HCEC 1CT (cell line): ENCODE measurements around the gene PDE3A.
A peak's percentile ranks its signal among the peaks of the same experiment; 100 is the strongest.

Experiments
- DNase-seq: peaks from one replicate; pipeline ENCODE4 v3.0.0-alpha.2; 2017

Gene PDE3A

GRCh38 chr12:20463913-20464524 is 95.7 kb downstream of the PDE3A start:
- peak; percentile 25 for DNase-seq

- DNase-seq: no peak
These were observed 101.0 kb downstream of the PDE3A start for GRCh38 chr12:20469300-20469699.

GRCh38 chr12:20469756-20470155 is 101.4 kb downstream of the PDE3A start:
- no peak for DNase-seq

GRCh38 chr12:20472102-20472782 is 103.9 kb downstream of the PDE3A start:
- DNase-seq: no peak

GRCh38 chr12:20473133-20473532 is 104.8 kb downstream of the PDE3A start:
- DNase-seq: no peak

- no peak for DNase-seq
These were observed 105.7 kb downstream of the PDE3A start for GRCh38 chr12:20474016-20474415.

- DNase-seq: no peak
These were observed 106.1 kb downstream of the PDE3A start for GRCh38 chr12:20474443-20474842.

- peak; percentile 12 for DNase-seq
These were observed 107.2 kb downstream of the PDE3A start for GRCh38 chr12:20475542-20475941.

GRCh38 chr12:20476551-20476950 is 108.2 kb downstream of the PDE3A start:
- no peak for DNase-seq

GRCh38 chr12:20477255-20477654 is 108.9 kb downstream of the PDE3A start:
- DNase-seq: no peak

- no peak for DNase-seq
These were observed 109.3 kb downstream of the PDE3A start for GRCh38 chr12:20477672-20478071.

GRCh38 chr12:20482491-20483054 is 114.2 kb downstream of the PDE3A start:
- no peak for DNase-seq

GRCh38 chr12:20483776-20484175 is 115.4 kb downstream of the PDE3A start:
- peak; percentile 43 for DNase-seq

GRCh38 chr12:20486233-20486632 is 117.9 kb downstream of the PDE3A start:
- peak; percentile 63 for DNase-seq

- no peak for DNase-seq
These were observed 119.2 kb downstream of the PDE3A start for GRCh38 chr12:20487519-20487918.

- DNase-seq: peak; percentile 20
These were observed 121.3 kb downstream of the PDE3A start for GRCh38 chr12:20489645-20490044.

GRCh38 chr12:20490213-20490612 is 121.9 kb downstream of the PDE3A start:
- DNase-seq: peak; percentile 60

GRCh38 chr12:20491290-20491689 is 123.0 kb downstream of the PDE3A start:
- no peak for DNase-seq

- DNase-seq: peak; percentile 85
These were observed 124.0 kb downstream of the PDE3A start for GRCh38 chr12:20492251-20492760.

GRCh38 chr12:20493934-20494333 is 125.6 kb downstream of the PDE3A start:
- DNase-seq: peak; percentile 37

- DNase-seq: peak; percentile 62
These were observed 126.5 kb downstream of the PDE3A start for GRCh38 chr12:20494851-20495250.

GRCh38 chr12:20495997-20496396 is 127.7 kb downstream of the PDE3A start:
- DNase-seq: no peak

GRCh38 chr12:20497707-20498106 is 129.4 kb downstream of the PDE3A start:
- DNase-seq: no peak

- DNase-seq: no peak
These were observed 133.6 kb downstream of the PDE3A start for GRCh38 chr12:20501958-20502357.
